GM12872 (cell line): ENCODE data around the gene KPNA2.

Source experiments
- TF ChIP-seq, protein P1 (sequence below): IDR thresholded peaks from 3 replicates; pipeline ENCODE4 v1.5.1; 2011; ENCODE audit warnings: low read depth, mild to moderate bottlenecking, low read length, moderate library complexity; ENCODE audit not compliant: insufficient read depth

KPNA2 gene

DNA sequence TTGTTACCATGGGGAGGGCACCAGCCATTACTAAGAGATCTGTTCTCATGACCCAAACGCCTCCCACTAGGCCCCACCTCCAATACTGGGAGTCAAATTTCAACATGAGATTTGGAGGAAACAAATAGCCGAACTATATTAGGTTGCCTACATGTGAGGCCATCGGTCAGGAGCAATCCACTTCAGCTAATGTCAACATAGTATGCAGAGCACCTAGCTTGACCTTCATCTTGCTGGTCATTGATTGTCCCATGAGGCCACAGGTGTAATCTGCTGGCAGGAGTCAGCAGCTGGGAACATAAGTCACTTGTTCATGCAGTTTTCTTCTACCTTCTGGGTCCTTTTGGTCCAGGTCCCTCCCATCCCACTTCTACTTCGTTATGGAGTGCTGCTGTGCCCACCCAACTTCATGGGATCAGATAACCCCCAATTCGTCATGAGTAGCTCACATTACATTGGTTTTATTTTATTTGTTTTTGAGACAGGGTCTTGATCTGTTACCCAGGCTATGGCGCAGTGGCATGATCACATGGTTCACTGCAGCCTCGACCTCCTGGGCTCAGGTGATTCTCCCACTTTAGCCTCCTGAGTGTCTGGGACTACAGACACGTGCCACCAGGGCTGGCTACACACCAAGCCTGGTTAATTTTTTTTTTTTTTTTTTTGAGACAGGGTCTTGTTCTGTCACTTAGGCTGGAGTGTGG is 5.9 kb upstream of the KPNA2 start:
- TF ChIP-seq, protein P1, sequence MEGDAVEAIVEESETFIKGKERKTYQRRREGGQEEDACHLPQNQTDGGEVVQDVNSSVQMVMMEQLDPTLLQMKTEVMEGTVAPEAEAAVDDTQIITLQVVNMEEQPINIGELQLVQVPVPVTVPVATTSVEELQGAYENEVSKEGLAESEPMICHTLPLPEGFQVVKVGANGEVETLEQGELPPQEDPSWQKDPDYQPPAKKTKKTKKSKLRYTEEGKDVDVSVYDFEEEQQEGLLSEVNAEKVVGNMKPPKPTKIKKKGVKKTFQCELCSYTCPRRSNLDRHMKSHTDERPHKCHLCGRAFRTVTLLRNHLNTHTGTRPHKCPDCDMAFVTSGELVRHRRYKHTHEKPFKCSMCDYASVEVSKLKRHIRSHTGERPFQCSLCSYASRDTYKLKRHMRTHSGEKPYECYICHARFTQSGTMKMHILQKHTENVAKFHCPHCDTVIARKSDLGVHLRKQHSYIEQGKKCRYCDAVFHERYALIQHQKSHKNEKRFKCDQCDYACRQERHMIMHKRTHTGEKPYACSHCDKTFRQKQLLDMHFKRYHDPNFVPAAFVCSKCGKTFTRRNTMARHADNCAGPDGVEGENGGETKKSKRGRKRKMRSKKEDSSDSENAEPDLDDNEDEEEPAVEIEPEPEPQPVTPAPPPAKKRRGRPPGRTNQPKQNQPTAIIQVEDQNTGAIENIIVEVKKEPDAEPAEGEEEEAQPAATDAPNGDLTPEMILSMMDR = no peak

DNA sequence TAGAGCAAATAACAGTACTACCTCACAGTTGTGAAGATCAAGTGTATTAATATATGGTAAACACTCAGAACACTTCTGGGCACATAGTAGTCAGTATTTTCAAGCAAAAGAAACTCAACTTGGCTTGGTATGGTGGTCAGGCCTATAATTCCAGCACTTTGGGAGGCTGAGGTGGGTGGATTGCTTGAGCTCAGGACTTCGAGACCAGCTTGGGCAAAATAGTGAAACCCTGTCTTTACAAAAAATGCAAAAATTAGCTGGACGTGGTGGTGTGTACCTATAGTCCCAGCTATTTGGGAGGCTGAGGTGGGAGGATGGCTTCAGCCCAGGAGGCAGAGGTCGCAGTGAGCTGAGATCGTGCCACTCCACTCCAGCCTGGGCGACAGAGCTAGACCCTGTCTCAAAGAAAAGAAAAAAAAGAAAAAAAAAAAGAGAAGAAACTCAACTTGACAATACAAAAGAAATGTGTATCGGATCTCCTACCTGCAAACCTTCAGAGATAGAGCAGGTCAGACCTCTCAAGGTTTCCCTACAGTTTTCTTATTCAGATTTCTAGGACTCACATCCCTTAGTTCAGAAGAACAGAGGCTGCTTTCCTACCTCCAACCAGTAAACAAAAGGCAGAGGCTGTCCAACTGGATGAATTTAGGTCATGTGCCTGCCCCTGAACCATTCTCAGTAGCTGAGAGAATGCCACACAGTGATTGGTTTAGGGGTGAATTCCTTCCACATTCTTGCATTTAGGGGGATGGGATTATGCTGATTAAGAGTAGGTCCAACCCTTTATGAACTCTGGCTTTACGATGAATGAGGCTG is 1.7 kb upstream of the KPNA2 start:
- TF ChIP-seq, protein P1 = no peak

DNA sequence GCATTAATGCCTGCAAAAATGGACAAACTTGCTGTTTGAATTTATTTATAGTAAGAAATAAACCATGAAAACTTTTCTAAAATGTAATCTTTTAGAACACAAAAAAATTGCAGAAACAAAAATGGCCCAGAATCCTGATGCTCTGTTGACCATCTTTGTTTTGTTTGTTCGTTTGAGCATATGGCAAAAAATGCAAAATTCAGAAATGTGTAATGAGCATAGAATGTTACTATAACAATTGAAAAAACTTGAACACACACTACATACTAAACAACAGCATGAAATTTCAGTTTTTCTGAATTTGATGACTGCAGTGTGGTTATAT is 1.1 kb upstream of the KPNA2 start:
- TF ChIP-seq, protein P1 = no peak

DNA sequence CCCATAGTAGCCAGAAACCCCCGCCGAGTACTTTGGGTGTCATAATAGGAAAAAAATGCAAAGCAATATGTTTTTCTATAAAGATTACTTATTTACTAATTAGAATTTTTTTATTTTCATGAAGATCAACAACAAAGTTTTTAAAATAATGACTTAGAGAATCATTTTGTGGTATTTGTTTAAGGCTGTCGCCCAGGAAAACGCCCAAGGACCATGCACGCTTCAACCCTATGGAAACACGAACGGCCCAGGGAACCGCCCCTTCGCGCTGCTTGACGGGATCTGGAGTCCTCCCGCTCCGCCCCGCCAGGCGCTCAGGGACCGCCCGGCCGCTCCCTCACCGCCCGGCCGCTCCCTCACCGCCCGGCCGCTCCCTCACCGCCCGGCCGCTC is 408 bp upstream of the KPNA2 start:
- TF ChIP-seq, protein P1 = no peak

DNA sequence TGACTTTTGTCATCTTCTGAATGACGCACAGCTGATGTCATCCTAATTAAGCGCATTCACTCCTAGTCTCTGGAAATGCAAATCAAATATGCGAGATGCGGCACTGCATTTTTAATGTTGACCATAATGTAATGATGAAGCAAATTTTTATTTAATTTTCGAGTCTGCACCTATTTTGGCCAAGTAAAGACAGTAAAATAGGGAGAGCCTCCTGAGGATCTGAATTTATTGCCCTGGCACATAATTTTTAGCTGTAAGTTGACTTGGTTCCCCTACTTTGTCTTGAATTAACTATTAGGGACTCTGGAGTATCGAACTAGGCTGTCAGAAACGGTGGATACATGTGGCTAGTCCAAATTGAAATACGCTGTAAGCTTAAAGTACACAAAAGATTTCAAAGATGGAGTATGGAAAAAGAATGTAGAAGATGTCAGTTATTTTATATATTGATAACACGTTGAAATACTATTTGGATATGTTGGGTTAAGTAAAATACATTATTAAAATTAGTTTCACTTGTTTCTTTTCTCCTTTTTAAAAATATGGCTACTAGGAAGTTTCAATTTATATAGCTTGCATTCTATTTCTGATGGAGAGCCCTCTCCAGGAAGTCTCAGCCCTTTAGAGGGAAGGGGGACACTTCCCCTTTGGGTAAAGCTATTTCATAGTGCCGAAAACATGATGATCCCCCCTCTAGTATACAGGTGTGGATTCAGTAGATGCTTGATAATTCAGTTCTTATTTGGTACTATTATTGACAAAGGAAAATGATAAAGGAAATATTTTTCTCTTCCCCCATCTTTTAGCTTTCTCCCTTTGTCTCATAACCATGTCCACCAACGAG is 991 bp downstream of the KPNA2 start:
- TF ChIP-seq, protein P1 = no peak

DNA sequence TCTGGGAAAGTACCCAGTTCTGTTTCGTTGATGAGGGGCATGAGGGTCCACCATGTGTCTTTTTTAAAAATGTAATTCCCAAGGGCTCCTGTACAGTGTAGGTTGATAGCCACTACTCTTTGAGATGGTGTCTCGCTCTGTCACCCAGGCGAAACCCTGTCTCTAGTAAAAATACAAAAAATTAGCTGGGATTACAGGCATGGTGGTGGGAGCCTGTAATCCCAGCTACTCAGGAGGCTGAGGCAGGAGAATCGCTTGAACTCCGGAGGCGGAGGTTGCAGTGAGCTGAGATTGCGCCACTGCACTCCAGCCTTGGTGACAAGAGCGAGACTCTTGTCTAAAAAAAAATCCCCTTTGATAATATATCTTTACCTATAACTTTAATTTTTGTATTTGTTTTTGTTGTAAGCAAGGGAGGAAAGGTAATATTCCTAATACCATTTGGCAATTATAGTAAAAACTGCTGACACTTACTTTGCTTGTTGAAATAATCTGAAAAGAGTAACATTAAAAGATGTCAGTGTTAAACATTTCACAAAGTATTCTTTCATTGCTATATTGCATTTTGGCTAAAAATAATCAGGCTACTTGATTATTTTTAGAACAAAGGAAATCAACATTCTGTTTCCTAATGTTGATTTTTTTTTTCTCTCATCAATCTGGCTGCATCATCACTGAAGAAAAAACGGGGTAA is 11.8 kb downstream of the KPNA2 start:
- TF ChIP-seq, protein P1 = no peak
